WTC11 (cell line): ENCODE data around the gene VEGFA. TPM values are rescaled to one million over a fixed set of nuclear protein-coding genes. Genes with fewer than 3 reads are reported as not detected.

Source experiments
- ATAC-seq: fragments of 200-7000 bp; cut with Tn5 transposase; 2 replicates; pipeline ENCODE4 v1.10.0; 2021; ENCODE audit warnings: mild to moderate bottlenecking, moderate library complexity
- CTCF ChIA-PET: fragments of 300-600 bp; sonication (Branson Sonifier 250); formaldehyde crosslinking; loops from one replicate; lab custom pipeline; 2021; ENCODE audit warnings: antibody characterized with exemption; lab: Charles Lee
- POLR2A ChIA-PET: fragments of 350-600 bp; sonication (Branson Sonifier 250); formaldehyde crosslinking; loops from one replicate; lab custom pipeline; 2021; ENCODE audit warnings: antibody characterized with exemption; lab: Charles Lee
- DNase-seq: peaks from one replicate; pipeline ENCODE4 v3.0.0; 2021; ENCODE audit warnings: low spot score
- H3K27ac Mint-ChIP-seq: 2 replicates; pipeline ENCODE4 v1.8.0; 2021; ENCODE audit warnings: mixed read lengths
- H3K27me3 Mint-ChIP-seq: 2 replicates; pipeline ENCODE4 v1.8.0; 2021; ENCODE audit warnings: low read depth, mild to moderate bottlenecking, moderate library complexity, mixed read lengths
- H3K36me3 Mint-ChIP-seq: 2 replicates; pipeline ENCODE4 v1.8.0; 2021; ENCODE audit warnings: mixed read lengths
- H3K4me1 Mint-ChIP-seq: 2 replicates; pipeline ENCODE4 v1.8.0; 2022; ENCODE audit warnings: mixed read lengths
- H3K4me3 Mint-ChIP-seq: 2 replicates; pipeline ENCODE4 v1.8.0; 2021; ENCODE audit warnings: mild to moderate bottlenecking, moderate library complexity, mixed read lengths
- H3K9me3 Mint-ChIP-seq: 2 replicates; pipeline ENCODE4 v1.8.0; 2021; ENCODE audit warnings: mixed read lengths
- AR ChIP-seq: fragments of 250-450 bp; sonication (Bioruptor Pico); IDR thresholded peaks from 2 replicates; pipeline ENCODE4 v1.9.0; 2021; ENCODE audit warnings: mild to moderate bottlenecking
- ATF6 ChIP-seq: sonication (generic); formaldehyde crosslinking; IDR thresholded peaks from 2 replicates; pipeline ENCODE4 v1.8.1; 2023; ENCODE audit warnings: mild to moderate bottlenecking, missing genetic modification reagents
- E2F4 ChIP-seq: sonication (generic); formaldehyde crosslinking; IDR thresholded peaks from 2 replicates; pipeline ENCODE4 v1.8.1; 2022; ENCODE audit warnings: low read depth, mild to moderate bottlenecking, moderate library complexity, missing genetic modification reagents, borderline replicate concordance
- IRF1 ChIP-seq: sonication (generic); formaldehyde crosslinking; IDR thresholded peaks from 2 replicates; pipeline ENCODE4 v1.8.0; 2023; ENCODE audit warnings: missing genetic modification reagents
- JAZF1 ChIP-seq: fragments of 250-450 bp; sonication (Bioruptor Pico); IDR thresholded peaks from 2 replicates; pipeline ENCODE4 v1.9.0; 2021; ENCODE audit warnings: moderate library complexity, mild to moderate bottlenecking, inconsistent platforms
- MAX ChIP-seq: sonication (generic); formaldehyde crosslinking; IDR thresholded peaks from 2 replicates; pipeline ENCODE4 v1.8.0; 2022; ENCODE audit warnings: mild to moderate bottlenecking, missing genetic modification reagents
- NR3C1 ChIP-seq: sonication (generic); formaldehyde crosslinking; conservative IDR thresholded peaks from 2 replicates; pipeline ENCODE4 v1.8.1; 2023; ENCODE audit warnings: low read depth, mild to moderate bottlenecking, missing genetic modification reagents
- PRDM15 ChIP-seq: sonication (generic); formaldehyde crosslinking; IDR thresholded peaks from 2 replicates; pipeline ENCODE4 v1.8.0; 2022; ENCODE audit warnings: missing genetic modification reagents
- SMAD4 ChIP-seq: sonication (generic); formaldehyde crosslinking; IDR thresholded peaks from 2 replicates; pipeline ENCODE4 v1.8.0; 2022; ENCODE audit warnings: mild to moderate bottlenecking, missing genetic modification reagents
- SP1 ChIP-seq: sonication (generic); formaldehyde crosslinking; conservative IDR thresholded peaks from 2 replicates; pipeline ENCODE4 v1.8.1; 2022; ENCODE audit warnings: missing genetic modification reagents
- TEAD4 ChIP-seq: sonication (generic); formaldehyde crosslinking; IDR thresholded peaks from 2 replicates; pipeline ENCODE4 v1.8.0; 2022; ENCODE audit warnings: mild to moderate bottlenecking, missing genetic modification reagents
- USF2 ChIP-seq: sonication (generic); formaldehyde crosslinking; IDR thresholded peaks from 2 replicates; pipeline ENCODE4 v1.8.1; 2023; ENCODE audit warnings: mild to moderate bottlenecking, missing genetic modification reagents, moderate library complexity
- ZNF138 ChIP-seq: sonication (generic); formaldehyde crosslinking; conservative IDR thresholded peaks from 2 replicates; pipeline ENCODE4 v1.8.1; 2022; ENCODE audit warnings: mild to moderate bottlenecking, moderate library complexity, missing genetic modification reagents
- ZSCAN18 ChIP-seq: fragments of 250-450 bp; sonication (Bioruptor Pico); IDR thresholded peaks from 2 replicates; pipeline ENCODE4 v2.1.2; 2022; ENCODE audit warnings: mild to moderate bottlenecking, moderate library complexity
- total RNA-seq: library from RNA; stranded (reverse); gene quantifications from 3 replicates; pipeline ENCODE4 v1.2.3, GENCODE V29; 2021

VEGFA gene
- total RNA-seq, 1 experiment from 2014 or later = 43.8 TPM

GRCh38 chr6:43742931-43743632 is 26.9 kb upstream of the VEGFA start:
- CTCF ChIA-PET = interaction anchor here (0.6 to 2.0 kb wide), 9 partner anchors 9 to 331 kb away, joined by 3 to 7 read pairs (median 3); partner anchors contain the start of genes GTPBP2 and VEGFA
- no peak for ATAC-seq
- H3K4me1 Mint-ChIP-seq = peaks cover 29% of the 10 kb centered on the region
- peaks cover 3% of the 10 kb centered on the region for H3K27me3 Mint-ChIP-seq
- no peaks in the 10 kb centered on the region for H3K9me3 Mint-ChIP-seq
- DNase-seq = no peak
- H3K27ac Mint-ChIP-seq = no peak overlapping the region
- no peak for TF ChIP-seq E2F4 (CRISPR knock-in tag)
- TF ChIP-seq JAZF1 (CRISPR knock-in tag) = no peak
- TF ChIP-seq PRDM15 (CRISPR knock-in tag) = no peak
- no peak for TF ChIP-seq TEAD4
- no peaks in the 10 kb centered on the region for H3K36me3 Mint-ChIP-seq
- no peak overlapping the region for H3K4me3 Mint-ChIP-seq
- POLR2A ChIA-PET = no interaction called here

- ATAC-seq (no peak), DNase-seq (no peak)
- Mint-ChIP-seq H3K36me3 (no peaks in the 10 kb centered on the region), H3K27me3 (peaks cover 3% of the 10 kb centered on the region), H3K27ac (no peak overlapping the region)
- ChIA-PET POLR2A (no interaction called here), CTCF (interaction anchor here (0.9 to 2.0 kb wide), 7 partner anchors 15 to 335 kb away, joined by 3 to 7 read pairs (median 5); partner anchors contain the start of gene VEGFA)
- TF ChIP-seq SMAD4 (CRISPR knock-in tag) = no peak
- TF ChIP-seq MAX = no peak
- no peak for TF ChIP-seq ZSCAN18 (CRISPR knock-in tag)
- TF ChIP-seq SP1 (CRISPR knock-in tag) = no peak
- no peak for TF ChIP-seq USF2 (CRISPR knock-in tag)
- no peak for TF ChIP-seq ZNF138 (CRISPR knock-in tag)
- TF ChIP-seq NR3C1 = no peak
- TF ChIP-seq AR (CRISPR knock-in tag) = no peak
- TF ChIP-seq IRF1 (CRISPR knock-in tag) = no peak
- TF ChIP-seq ATF6 = no peak
- TF ChIP-seq, all 79 proteins: peak for 0
- Mint-ChIP-seq H3K9me3 (no peaks in the 10 kb centered on the region), H3K4me1 (peaks cover 29% of the 10 kb centered on the region), H3K4me3 (no peak overlapping the region)
Measured at GRCh38 chr6:43743682-43744381, 26.2 kb upstream of the VEGFA start.
